PC-9 (cell line): ENCODE measurements around the gene RUFY3. TPM values are rescaled to one million over a fixed set of nuclear protein-coding genes. Genes with fewer than 3 reads are reported as not detected.

Source experiments
- BruUV-seq: library from RNA; stranded (reverse); fragments of 400-500 nt; replicated peaks from 2 replicates; lab custom pipeline; 2021; lab: Mats Ljungman, UMichigan
- CTCF ChIA-PET: fragments of 300-600 bp; sonication (Branson Sonifier 250); formaldehyde crosslinking; loops from one replicate; lab custom pipeline; 2022; ENCODE audit warnings: antibody characterized with exemption; lab: Charles Lee
- POLR2A ChIA-PET: fragments of 300-600 bp; sonication (Branson Sonifier 250); formaldehyde crosslinking; loops from one replicate; lab custom pipeline; 2022; ENCODE audit warnings: antibody characterized with exemption; ENCODE audit not compliant: unreplicated experiment; lab: Charles Lee
- DNase-seq, 2 experiments: peaks; one replicate each; pipeline versions ENCODE4 v3.0.0 to v3.0.0-alpha.2; 2015 to 2022; ENCODE audit warnings: mixed read lengths in 1 of 2
- H2AFZ ChIP-seq: fragments of 200-600 bp; sonication (generic); 2 replicates; pipeline ENCODE4 v1.8.1; 2017; ENCODE audit warnings: antibody characterized with exemption
- H3F3A ChIP-seq: fragments of 200-600 bp; sonication (generic); 2 replicates; pipeline ENCODE4 v1.8.1; 2017; ENCODE audit warnings: antibody characterized with exemption, mild to moderate bottlenecking, low read depth; ENCODE audit not compliant: insufficient read depth
- H3K27ac ChIP-seq: fragments of 200-600 bp; sonication (generic); 2 replicates; pipeline ENCODE4 v1.6.1; 2016; ENCODE audit warnings: mixed run types
- H3K27me3 ChIP-seq: fragments of 200-600 bp; sonication (generic); 2 replicates; pipeline ENCODE4 v1.6.1; 2016; ENCODE audit warnings: low read depth, mixed run types; ENCODE audit not compliant: insufficient read depth
- H3K36me3 ChIP-seq: fragments of 200-600 bp; sonication (generic); 2 replicates; pipeline ENCODE4 v1.6.1; 2016; ENCODE audit warnings: low read depth, mixed run types
- H3K4me1 ChIP-seq: fragments of 200-600 bp; sonication (generic); replicated peaks from 2 replicates; pipeline ENCODE4 v1.6.1; 2016; ENCODE audit warnings: mixed run types; ENCODE audit not compliant: insufficient read depth
- H3K4me2 ChIP-seq: fragments of 200-600 bp; sonication (generic); 2 replicates; pipeline ENCODE4 v1.6.1; 2017; ENCODE audit warnings: mixed run types
- H3K4me3 ChIP-seq: fragments of 200-600 bp; sonication (generic); 2 replicates; pipeline ENCODE4 v1.6.1; 2016; ENCODE audit warnings: mixed run types
- H3K79me2 ChIP-seq: fragments of 200-600 bp; sonication (generic); 2 replicates; pipeline ENCODE4 v1.6.1; 2017; ENCODE audit warnings: low read depth, mixed run types
- H3K9me2 ChIP-seq: fragments of 200-600 bp; sonication (generic); 2 replicates; pipeline ENCODE4 v1.8.1; 2017; ENCODE audit warnings: mild to moderate bottlenecking; ENCODE audit not compliant: insufficient read depth
- H3K9me3 ChIP-seq: fragments of 200-600 bp; sonication (generic); 2 replicates; pipeline ENCODE4 v1.8.1; 2016; ENCODE audit warnings: low read depth; ENCODE audit not compliant: insufficient read depth
- H4K20me1 ChIP-seq: fragments of 200-600 bp; sonication (generic); 2 replicates; pipeline ENCODE4 v1.8.1; 2017; ENCODE audit not compliant: insufficient read depth
- CTCF ChIP-seq: fragments of 200-600 bp; sonication (generic); conservative IDR thresholded peaks from 2 replicates; pipeline ENCODE4 v1.6.1; 2017; ENCODE audit warnings: mixed run types, antibody characterized with exemption, mild to moderate bottlenecking, moderate library complexity
- EZH2 ChIP-seq: fragments of 200-600 bp; sonication (generic); IDR thresholded peaks from 2 replicates; pipeline ENCODE4 v1.8.0; 2017; ENCODE audit warnings: antibody characterized with exemption, low read depth
- intact Hi-C: fragments of 100-400 bp; cut with micrococcal nuclease; formaldehyde crosslinking; loops from one replicate; pipeline ENCODE4 v1.10.0; 2022; ENCODE audit not compliant: unreplicated experiment
- total RNA-seq: library from RNA; stranded (reverse); gene quantifications from 2 replicates; pipeline ENCODE4 v1.2.3, GENCODE V29; 2021

RUFY3 gene
- total RNA-seq, 1 experiment from 2014 or later: 23.6 TPM

- Histone ChIP-seq H3K27me3 (no peaks in the 10 kb centered on the region), H3F3A (no peaks in the 10 kb centered on the region), H3K79me2 (no peaks in the 10 kb centered on the region), H3K4me2 (no peak overlapping the region), H3K27ac (no peak overlapping the region), H3K9me3 (no peaks in the 10 kb centered on the region), H3K4me1 (no peaks in the 10 kb centered on the region), H2AFZ (no peak overlapping the region), H3K36me3 (no peaks in the 10 kb centered on the region), H3K9me2 (no peaks in the 10 kb centered on the region), H3K4me3 (no peak overlapping the region), H4K20me1 (no peaks in the 10 kb centered on the region)
- intact Hi-C loops: no loop called here
- no peak for TF ChIP-seq CTCF
- no peak for TF ChIP-seq EZH2
- no TSS peak for BruUV-seq
- no peak for DNase-seq
- ChIA-PET CTCF (interaction anchor here (0.7 kb wide), 1 partner anchor 37 kb away, joined by 3 read pairs; no protein-coding TSS in a partner anchor), POLR2A (no interaction called here)
Observed at GRCh38 chr4:70759126-70759525, 37.4 kb downstream of the RUFY3 start.

- H3K9me2 ChIP-seq: no peaks in the 10 kb centered on the region
- H3K27ac ChIP-seq: no peak overlapping the region
- intact Hi-C loops: no loop called here
- H4K20me1 ChIP-seq: no peaks in the 10 kb centered on the region
- no TSS peak for BruUV-seq
- POLR2A ChIA-PET: no interaction called here
- no peak overlapping the region for H2AFZ ChIP-seq
- H3K27me3 ChIP-seq: no peaks in the 10 kb centered on the region
- no peaks in the 10 kb centered on the region for H3F3A ChIP-seq
- no peaks in the 10 kb centered on the region for H3K4me1 ChIP-seq
- H3K9me3 ChIP-seq: no peaks in the 10 kb centered on the region
- TF ChIP-seq EZH2 (no peak), CTCF (no peak)
- no peaks in the 10 kb centered on the region for H3K79me2 ChIP-seq
- CTCF ChIA-PET: interaction anchor here (0.7 kb wide), 1 partner anchor 38 kb away, joined by 3 read pairs; no protein-coding TSS in a partner anchor
- no peak overlapping the region for H3K4me2 ChIP-seq
- H3K4me3 ChIP-seq: no peak overlapping the region
- no peak for DNase-seq
- no peaks in the 10 kb centered on the region for H3K36me3 ChIP-seq
Observed at GRCh38 chr4:70759627-70760026, 37.9 kb downstream of the RUFY3 start.

- no peak for TF ChIP-seq CTCF
- TF ChIP-seq EZH2: no peak
- Histone ChIP-seq H3K9me2 (no peaks in the 10 kb centered on the region), H2AFZ (no peak overlapping the region), H3K79me2 (no peaks in the 10 kb centered on the region), H3K27me3 (no peaks in the 10 kb centered on the region), H3K36me3 (no peaks in the 10 kb centered on the region), H3K9me3 (no peaks in the 10 kb centered on the region), H3K4me2 (no peak overlapping the region), H3F3A (no peaks in the 10 kb centered on the region), H3K27ac (no peak overlapping the region), H3K4me1 (no peaks in the 10 kb centered on the region), H4K20me1 (no peaks in the 10 kb centered on the region), H3K4me3 (no peak overlapping the region)
- BruUV-seq: no TSS peak
- CTCF ChIA-PET: no interaction called here
- DNase-seq: no peak
- POLR2A ChIA-PET: no interaction called here
- intact Hi-C loops: no loop called here
Observed at GRCh38 chr4:70760662-70761061, 38.9 kb downstream of the RUFY3 start.
